Adipocyte (in vitro differentiated cells): ENCODE results near the gene OPN1SW.

Source experiments
- DNase-seq: peaks from one replicate; pipeline ENCODE4 v3.0.0-alpha.2; 2015; ENCODE audit warnings: low read depth
- H3K27me3 ChIP-seq: replicated peaks from 2 replicates; pipeline ENCODE4 v1.7.0; 2013; ENCODE audit warnings: mild to moderate bottlenecking, low read length, moderate library complexity; ENCODE audit not compliant: control insufficient read depth, insufficient read depth
- H3K36me3 ChIP-seq: 2 replicates; pipeline ENCODE4 v1.7.0; 2013; ENCODE audit warnings: low read length, mild to moderate bottlenecking, moderate library complexity; ENCODE audit not compliant: control insufficient read depth, insufficient read depth, severe bottlenecking
- H3K4me1 ChIP-seq: 2 replicates; pipeline ENCODE4 v1.7.0; 2013; ENCODE audit warnings: mild to moderate bottlenecking, low read length, moderate library complexity; ENCODE audit not compliant: control insufficient read depth, insufficient read depth
- H3K4me3 ChIP-seq: 2 replicates; pipeline ENCODE4 v1.7.0; 2013; ENCODE audit warnings: mild to moderate bottlenecking, low read length, moderate library complexity
- H3K9ac ChIP-seq: 2 replicates; pipeline ENCODE4 v1.7.0; 2013; ENCODE audit warnings: mild to moderate bottlenecking, low read length, moderate library complexity
- H3K9me3 ChIP-seq: 2 replicates; pipeline ENCODE4 v1.7.0; 2013; ENCODE audit warnings: mild to moderate bottlenecking, low read length, moderate library complexity; ENCODE audit not compliant: control insufficient read depth

OPN1SW gene

GRCh38 chr7:128775744-128776474 is at the start of gene OPN1SW:
Gene OPN1SW, minus strand, starts transcription at chr7:128775794. Its CDS starts 13 bp downstream, at chr7:128775781.
- H3K27me3 ChIP-seq = no peaks in the 10 kb centered on the region
- H3K4me3 ChIP-seq = no peak within 1 kb of the TSS
- H3K36me3 ChIP-seq = peaks cover 38% of the 10 kb centered on the region
- peaks cover 4% of the 10 kb centered on the region for H3K4me1 ChIP-seq
- no peak for DNase-seq
- peaks cover 12% of the 10 kb centered on the region for H3K9me3 ChIP-seq
- H3K9ac ChIP-seq = no peak within 1 kb of the TSS

- Histone ChIP-seq H3K9ac (no peak overlapping the region), H3K36me3 (no peaks in the 10 kb centered on the region), H3K4me1 (peaks cover 8% of the 10 kb centered on the region), H3K9me3 (no peaks in the 10 kb centered on the region), H3K4me3 (no peak overlapping the region), H3K27me3 (no peaks in the 10 kb centered on the region)
- DNase-seq = no peak
These were observed 46.1 kb upstream of the OPN1SW start for GRCh38 chr7:128821724-128822123.

DNA sequence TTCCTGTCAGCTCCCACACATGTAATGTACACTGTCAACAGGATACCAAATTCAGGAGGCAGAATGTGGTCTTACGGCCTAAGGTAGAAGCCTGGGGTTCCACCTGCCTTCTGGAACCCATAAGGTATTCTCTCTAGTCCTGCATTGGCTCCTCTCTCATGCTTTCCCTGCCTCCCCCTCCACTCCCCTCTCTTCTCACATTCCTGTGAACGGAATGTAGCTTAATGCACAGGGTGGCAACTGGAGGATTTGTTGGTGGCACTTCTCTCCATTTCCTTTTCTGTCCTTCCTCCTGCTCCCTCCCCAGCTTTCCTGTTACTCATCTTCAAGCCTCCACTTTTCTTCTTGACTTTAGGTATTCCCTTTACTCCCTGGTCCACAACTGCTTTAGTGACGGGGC is 43.1 kb upstream of the OPN1SW start:
- Histone ChIP-seq H3K4me1 (peaks cover 8% of the 10 kb centered on the region), H3K36me3 (no peaks in the 10 kb centered on the region), H3K4me3 (no peak overlapping the region), H3K9ac (no peak overlapping the region), H3K27me3 (no peaks in the 10 kb centered on the region), H3K9me3 (no peaks in the 10 kb centered on the region)
- no peak for DNase-seq

DNA sequence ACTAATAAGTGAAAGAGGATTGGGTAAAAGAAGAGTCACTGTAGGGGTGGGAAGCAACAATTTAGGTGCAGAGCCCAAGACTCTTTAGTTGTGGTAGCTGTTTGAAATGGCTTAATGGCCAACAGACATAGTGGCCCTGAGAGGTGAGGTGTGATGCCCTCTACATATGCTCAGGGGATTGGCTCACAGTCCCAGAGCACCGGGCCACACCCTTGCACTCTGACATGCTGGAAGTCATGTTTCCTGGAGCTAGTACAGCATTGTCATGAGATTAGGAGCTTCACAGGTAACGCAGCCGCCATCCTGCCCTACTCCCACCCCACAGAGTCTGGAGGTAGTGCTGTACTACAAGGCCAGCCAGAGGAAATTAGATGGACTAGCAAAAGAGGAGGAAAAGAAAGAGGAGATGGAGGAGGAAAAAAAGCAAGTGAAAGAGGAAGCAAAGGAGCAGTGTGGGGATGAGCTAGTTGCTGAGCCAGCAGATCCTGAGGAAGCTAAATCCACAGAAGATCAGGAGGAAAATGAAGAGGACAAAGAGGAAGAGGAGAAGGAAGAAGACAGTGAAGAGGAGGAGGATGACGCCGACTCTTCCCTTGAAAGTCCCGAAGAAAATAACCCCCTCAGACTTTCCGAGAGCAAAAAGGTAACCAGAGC is 39.8 kb upstream of the OPN1SW start:
- Histone ChIP-seq H3K4me3 (no peak overlapping the region), H3K9me3 (no peaks in the 10 kb centered on the region), H3K36me3 (no peaks in the 10 kb centered on the region), H3K27me3 (no peaks in the 10 kb centered on the region), H3K4me1 (peaks cover 14% of the 10 kb centered on the region), H3K9ac (no peak overlapping the region)
- no peak for DNase-seq

DNA sequence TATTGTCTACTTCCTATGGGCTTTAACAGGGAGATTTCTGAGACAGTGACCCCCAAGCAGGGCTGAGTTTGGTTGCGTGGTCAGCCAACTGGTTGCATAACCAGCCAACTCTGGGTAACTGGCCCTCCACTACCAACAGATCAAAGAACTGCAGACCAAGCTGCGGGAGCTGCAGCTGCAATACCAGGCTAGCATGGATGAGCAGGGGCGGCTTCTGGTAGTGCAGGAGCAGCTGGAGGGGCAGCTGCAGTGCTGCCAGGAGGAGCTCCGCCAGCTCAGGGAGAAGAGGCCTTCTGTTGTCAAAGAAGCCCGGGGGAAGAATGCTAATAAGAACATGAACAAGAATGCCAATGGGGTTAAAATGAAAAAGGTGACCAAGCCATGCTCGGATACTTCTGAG is 38.9 kb upstream of the OPN1SW start:
- no peak for DNase-seq
- H3K4me3 ChIP-seq = no peak overlapping the region
- no peaks in the 10 kb centered on the region for H3K27me3 ChIP-seq
- peaks cover 14% of the 10 kb centered on the region for H3K4me1 ChIP-seq
- H3K9me3 ChIP-seq = no peaks in the 10 kb centered on the region
- no peak overlapping the region for H3K9ac ChIP-seq
- no peaks in the 10 kb centered on the region for H3K36me3 ChIP-seq

GRCh38 chr7:128812514-128813168 is 37.0 kb upstream of the OPN1SW start:
- no peak for DNase-seq
- H3K9ac ChIP-seq = no peak overlapping the region
- H3K4me1 ChIP-seq = peaks cover 14% of the 10 kb centered on the region
- no peaks in the 10 kb centered on the region for H3K9me3 ChIP-seq
- H3K4me3 ChIP-seq = no peak overlapping the region
- H3K36me3 ChIP-seq = peaks cover under 1% of the 10 kb centered on the region
- no peaks in the 10 kb centered on the region for H3K27me3 ChIP-seq

DNA sequence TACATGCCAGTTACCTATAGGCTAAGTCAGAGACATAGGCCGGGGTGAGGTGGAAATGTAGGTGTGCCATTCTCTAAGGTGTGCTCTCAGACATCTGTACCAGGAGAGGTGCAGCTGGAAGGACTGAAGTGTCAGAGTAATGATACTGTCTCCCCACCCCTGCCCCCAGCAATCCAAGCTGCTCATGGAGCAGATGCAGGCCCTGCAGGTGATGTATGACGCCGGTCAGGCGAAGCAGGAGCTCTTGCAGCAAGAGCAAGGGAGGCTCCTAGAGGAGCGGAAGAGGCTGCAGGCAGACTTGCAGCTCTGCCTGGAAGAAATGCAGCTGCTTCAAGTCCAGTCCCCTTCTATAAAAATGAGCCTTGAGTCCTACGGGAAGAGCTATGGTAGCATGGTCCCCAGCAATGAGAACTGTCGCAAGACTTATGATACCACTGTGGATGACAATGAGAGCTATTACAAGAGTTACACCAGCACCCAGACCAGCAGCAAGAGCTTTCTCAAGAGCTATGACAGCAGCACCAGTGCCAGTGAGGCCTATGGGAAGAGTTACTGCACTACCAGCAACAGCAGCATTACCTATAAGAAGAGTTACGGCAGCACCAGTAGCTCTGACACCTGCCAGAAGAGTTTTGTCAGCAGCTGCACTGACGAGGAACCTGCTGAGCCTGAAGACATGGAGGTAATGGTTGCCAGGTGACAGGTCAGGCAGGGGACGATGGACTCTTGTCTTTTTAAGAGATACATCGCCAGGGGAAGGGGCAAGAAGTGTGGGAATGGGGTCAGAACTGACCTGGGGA is 36.2 kb upstream of the OPN1SW start:
- peaks cover 6% of the 10 kb centered on the region for H3K36me3 ChIP-seq
- no peaks in the 10 kb centered on the region for H3K27me3 ChIP-seq
- no peak overlapping the region for H3K4me3 ChIP-seq
- no peak overlapping the region for H3K9ac ChIP-seq
- H3K9me3 ChIP-seq = no peaks in the 10 kb centered on the region
- no peak for DNase-seq
- peaks cover 14% of the 10 kb centered on the region for H3K4me1 ChIP-seq

GRCh38 chr7:128810997-128811396 is 35.4 kb upstream of the OPN1SW start:
- Histone ChIP-seq H3K36me3 (peaks cover 11% of the 10 kb centered on the region), H3K4me1 (peaks cover 14% of the 10 kb centered on the region)

GRCh38 chr7:128810473-128810872 is 34.9 kb upstream of the OPN1SW start:
- Histone ChIP-seq H3K4me3 (no peak overlapping the region), H3K9ac (no peak overlapping the region), H3K4me1 (peaks cover 14% of the 10 kb centered on the region), H3K9me3 (no peaks in the 10 kb centered on the region), H3K36me3 (peaks cover 17% of the 10 kb centered on the region), H3K27me3 (no peaks in the 10 kb centered on the region)
- no peak for DNase-seq

More at GRCh38 chr7:128810997-128811396, 35.4 kb upstream of the OPN1SW start:
- Histone ChIP-seq H3K27me3 (no peaks in the 10 kb centered on the region), H3K9ac (no peak overlapping the region), H3K9me3 (no peaks in the 10 kb centered on the region), H3K4me3 (no peak overlapping the region)
- DNase-seq = no peak

DNA sequence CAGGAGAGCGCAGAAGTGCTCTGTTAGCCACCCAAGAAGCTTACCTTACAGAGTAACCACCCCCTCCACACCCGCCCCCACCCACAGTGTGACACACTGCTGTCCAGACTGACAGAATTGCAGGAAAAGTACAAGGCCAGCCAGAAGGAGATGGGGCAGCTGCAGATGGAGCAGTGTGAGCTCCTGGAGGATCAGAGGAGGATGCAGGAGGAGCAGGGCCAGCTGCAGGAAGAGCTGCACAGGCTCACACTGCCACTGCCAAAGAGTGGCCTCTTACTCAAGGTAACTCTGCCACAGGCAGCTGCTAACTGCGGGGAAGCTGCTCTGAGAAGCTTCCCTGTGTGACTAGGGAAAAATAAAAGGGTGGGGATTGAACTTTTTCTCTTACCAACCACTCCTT is 33.8 kb upstream of the OPN1SW start:
- DNase-seq = no peak
- Histone ChIP-seq H3K9me3 (no peaks in the 10 kb centered on the region), H3K36me3 (peaks cover 28% of the 10 kb centered on the region)

GRCh38 chr7:128807191-128807590 is 31.6 kb upstream of the OPN1SW start:
- H3K27me3 ChIP-seq = no peaks in the 10 kb centered on the region
- no peak overlapping the region for H3K9ac ChIP-seq
- H3K4me1 ChIP-seq = peaks cover 4% of the 10 kb centered on the region
- H3K4me3 ChIP-seq = no peak overlapping the region
- DNase-seq = no peak
- peaks cover 28% of the 10 kb centered on the region for H3K36me3 ChIP-seq
- H3K9me3 ChIP-seq = no peaks in the 10 kb centered on the region

More for the DNA sequence above, 33.8 kb upstream of the OPN1SW start:
- no peaks in the 10 kb centered on the region for H3K27me3 ChIP-seq
- no peak overlapping the region for H3K4me3 ChIP-seq
- H3K4me1 ChIP-seq = peaks cover 14% of the 10 kb centered on the region
- no peak overlapping the region for H3K9ac ChIP-seq
